WTC11 (cell line): ENCODE measurements around the gene PSMD4. TPM values are rescaled to one million over a fixed set of nuclear protein-coding genes. Genes with fewer than 3 reads are reported as not detected.

Source experiments
- CTCF ChIP-seq: fragments of 200-600 bp; IDR thresholded peaks from 2 replicates; pipeline ENCODE4 v1.8.0; 2022; ENCODE audit warnings: antibody characterized with exemption
- EMX1 ChIP-seq: fragments of 250-450 bp; sonication (Bioruptor Pico); IDR thresholded peaks from 2 replicates; pipeline ENCODE4 v1.8.0; 2021; ENCODE audit warnings: mild to moderate bottlenecking
- GTF2I ChIP-seq: fragments of 250-450 bp; sonication (Bioruptor Pico); conservative IDR thresholded peaks from 2 replicates; pipeline ENCODE4 v1.4.0; 2021; ENCODE audit warnings: mild to moderate bottlenecking
- HMGXB4 ChIP-seq: sonication (generic); formaldehyde crosslinking; IDR thresholded peaks from 2 replicates; pipeline ENCODE4 v1.8.1; 2023; ENCODE audit warnings: mild to moderate bottlenecking, moderate library complexity, missing genetic modification reagents
- IRF1 ChIP-seq: sonication (generic); formaldehyde crosslinking; IDR thresholded peaks from 2 replicates; pipeline ENCODE4 v1.8.0; 2023; ENCODE audit warnings: missing genetic modification reagents
- KAT7 ChIP-seq: sonication (generic); formaldehyde crosslinking; IDR thresholded peaks from 2 replicates; pipeline ENCODE4 v1.8.1; 2023; ENCODE audit warnings: missing genetic modification reagents, mild to moderate bottlenecking, borderline replicate concordance
- MLX ChIP-seq: sonication (generic); formaldehyde crosslinking; IDR thresholded peaks from 2 replicates; pipeline ENCODE4 v1.8.1; 2023; ENCODE audit warnings: mild to moderate bottlenecking, missing genetic modification reagents, moderate library complexity
- NFATC4 ChIP-seq: fragments of 250-450 bp; sonication (Bioruptor Pico); IDR thresholded peaks from 2 replicates; pipeline ENCODE4 v1.9.0; 2021; ENCODE audit warnings: mild to moderate bottlenecking
- NFE2L1 ChIP-seq: sonication (generic); formaldehyde crosslinking; IDR thresholded peaks from 2 replicates; pipeline ENCODE4 v1.8.1; 2023; ENCODE audit warnings: missing genetic modification reagents
- NR2C2 ChIP-seq: sonication (generic); formaldehyde crosslinking; IDR thresholded peaks from 2 replicates; pipeline ENCODE4 v1.8.0; 2022; ENCODE audit warnings: mild to moderate bottlenecking, missing genetic modification reagents
- OVOL2 ChIP-seq: fragments of 250-450 bp; sonication (Bioruptor Pico); IDR thresholded peaks from 2 replicates; pipeline ENCODE4 v1.9.0; 2021; ENCODE audit warnings: mild to moderate bottlenecking, borderline replicate concordance
- PRDM15 ChIP-seq: sonication (generic); formaldehyde crosslinking; IDR thresholded peaks from 2 replicates; pipeline ENCODE4 v1.8.0; 2022; ENCODE audit warnings: missing genetic modification reagents
- PREB ChIP-seq: sonication (generic); formaldehyde crosslinking; IDR thresholded peaks from 2 replicates; pipeline ENCODE4 v1.8.1; 2022; ENCODE audit warnings: mild to moderate bottlenecking, missing genetic modification reagents, moderate library complexity, borderline replicate concordance
- RORB ChIP-seq: fragments of 250-450 bp; sonication (Bioruptor Pico); IDR thresholded peaks from 2 replicates; pipeline ENCODE4 v1.9.0; 2021; ENCODE audit warnings: mild to moderate bottlenecking
- SMAD3 ChIP-seq: sonication (generic); formaldehyde crosslinking; IDR thresholded peaks from 2 replicates; pipeline ENCODE4 v1.8.0; 2022; ENCODE audit warnings: missing genetic modification reagents, mild to moderate bottlenecking, borderline replicate concordance
- SMAD4 ChIP-seq: sonication (generic); formaldehyde crosslinking; IDR thresholded peaks from 2 replicates; pipeline ENCODE4 v1.8.0; 2022; ENCODE audit warnings: mild to moderate bottlenecking, missing genetic modification reagents
- SP1 ChIP-seq: sonication (generic); formaldehyde crosslinking; conservative IDR thresholded peaks from 2 replicates; pipeline ENCODE4 v1.8.1; 2022; ENCODE audit warnings: missing genetic modification reagents
- TP53 ChIP-seq: sonication (generic); formaldehyde crosslinking; IDR thresholded peaks from 2 replicates; pipeline ENCODE4 v1.8.1; 2023; ENCODE audit warnings: mild to moderate bottlenecking, missing genetic modification reagents
- USF2 ChIP-seq: sonication (generic); formaldehyde crosslinking; IDR thresholded peaks from 2 replicates; pipeline ENCODE4 v1.8.1; 2023; ENCODE audit warnings: mild to moderate bottlenecking, missing genetic modification reagents, moderate library complexity
- ZBTB43 ChIP-seq: sonication (generic); formaldehyde crosslinking; IDR thresholded peaks from 2 replicates; pipeline ENCODE4 v1.8.1; 2023; ENCODE audit warnings: mild to moderate bottlenecking, missing genetic modification reagents
- ZMAT4 ChIP-seq: fragments of 250-450 bp; sonication (Bioruptor Pico); IDR thresholded peaks from 2 replicates; pipeline ENCODE4 v1.9.0; 2021; ENCODE audit warnings: mild to moderate bottlenecking
- ZNF396 ChIP-seq: fragments of 250-450 bp; sonication (Bioruptor Pico); IDR thresholded peaks from 2 replicates; pipeline ENCODE4 v1.8.0; 2021; ENCODE audit warnings: mild to moderate bottlenecking, moderate library complexity, borderline replicate concordance
- ZNF423 ChIP-seq: fragments of 250-450 bp; sonication (Bioruptor Pico); IDR thresholded peaks from 2 replicates; pipeline ENCODE4 v2.1.2; 2022; ENCODE audit warnings: mild to moderate bottlenecking, moderate library complexity
- ZNF512 ChIP-seq: sonication (generic); formaldehyde crosslinking; IDR thresholded peaks from 2 replicates; pipeline ENCODE4 v1.8.1; 2022; ENCODE audit warnings: missing genetic modification reagents, borderline replicate concordance
- total RNA-seq: library from RNA; stranded (reverse); gene quantifications from 3 replicates; pipeline ENCODE4 v1.2.3, GENCODE V29; 2021

The PSMD4 gene
- total RNA-seq, 1 experiment from 2014 or later = 202 TPM

- TF ChIP-seq ZNF512 (CRISPR knock-in tag) (no peak), ZNF396 (no peak), EMX1 (CRISPR knock-in tag) (no peak), IRF1 (0 out of 2 replicates have a peak, but pooled peaks have one; percentile 10), GTF2I (CRISPR knock-in tag) (no peak), PREB (CRISPR knock-in tag) (no peak), USF2 (no peak), ZMAT4 (CRISPR knock-in tag) (no peak), HMGXB4 (0 out of 2 replicates have a peak, but pooled peaks have one; percentile 23), ZNF423 (CRISPR knock-in tag) (no peak), ZBTB43 (CRISPR knock-in tag) (peak; percentile 80; the same call in 1 of the 2 replicates), OVOL2 (CRISPR knock-in tag) (no peak), NR2C2 (CRISPR knock-in tag) (no peak), PRDM15 (CRISPR knock-in tag) (no peak), NFATC4 (CRISPR knock-in tag) (no peak), SMAD4 (CRISPR knock-in tag) (no peak), MLX (CRISPR knock-in tag) (no peak), NFE2L1 (CRISPR knock-in tag) (no peak), KAT7 (CRISPR knock-in tag) (no peak), CTCF (peak; percentile 38; the same call in 1 of the 2 replicates), TP53 (CRISPR knock-in tag) (no peak; the same call in 1 of the 2 replicates), SP1 (peak; percentile 97), SMAD3 (CRISPR knock-in tag) (peak; percentile 69; the same call in 1 of the 2 replicates), RORB (CRISPR knock-in tag) (0 out of 2 replicates have a peak, but pooled peaks have one; percentile 6)
Measured at GRCh38 chr1:151281225-151281968, 26.9 kb downstream of the PSMD4 start (continued).
